CD4-positive, alpha-beta T cell treated with Interleukin-4 for 1 hour (primary cell): ENCODE results near the gene NPLOC4.
A peak's percentile ranks its signal among the peaks of the same experiment; 100 is the strongest.
"Not testable (repeated sequence)": the region's sequence is repeated elsewhere in the genome, so short reads cannot be mapped to it uniquely, and the experiment has no call there.

Source experiments
- DNase-seq, 2 donors: peaks; one replicate each; pipeline ENCODE4 v3.0.0-alpha.2; 2020 to 2022

The NPLOC4 gene

GRCh38 chr17:81630274-81630673 lies 6.6 kb downstream of the NPLOC4 start:
- no peak for DNase-seq

GRCh38 chr17:81621494-81622130 lies 15.3 kb downstream of the NPLOC4 start:
- no peak for DNase-seq

GRCh38 chr17:81618307-81618706 lies 18.6 kb downstream of the NPLOC4 start:
- DNase-seq = not testable (repeated sequence)

- DNase-seq = no peak
Observed at GRCh38 chr17:81616877-81617276, 20.0 kb downstream of the NPLOC4 start.

GRCh38 chr17:81615401-81615930 lies 21.4 kb downstream of the NPLOC4 start:
- DNase-seq = no peak

DNA sequence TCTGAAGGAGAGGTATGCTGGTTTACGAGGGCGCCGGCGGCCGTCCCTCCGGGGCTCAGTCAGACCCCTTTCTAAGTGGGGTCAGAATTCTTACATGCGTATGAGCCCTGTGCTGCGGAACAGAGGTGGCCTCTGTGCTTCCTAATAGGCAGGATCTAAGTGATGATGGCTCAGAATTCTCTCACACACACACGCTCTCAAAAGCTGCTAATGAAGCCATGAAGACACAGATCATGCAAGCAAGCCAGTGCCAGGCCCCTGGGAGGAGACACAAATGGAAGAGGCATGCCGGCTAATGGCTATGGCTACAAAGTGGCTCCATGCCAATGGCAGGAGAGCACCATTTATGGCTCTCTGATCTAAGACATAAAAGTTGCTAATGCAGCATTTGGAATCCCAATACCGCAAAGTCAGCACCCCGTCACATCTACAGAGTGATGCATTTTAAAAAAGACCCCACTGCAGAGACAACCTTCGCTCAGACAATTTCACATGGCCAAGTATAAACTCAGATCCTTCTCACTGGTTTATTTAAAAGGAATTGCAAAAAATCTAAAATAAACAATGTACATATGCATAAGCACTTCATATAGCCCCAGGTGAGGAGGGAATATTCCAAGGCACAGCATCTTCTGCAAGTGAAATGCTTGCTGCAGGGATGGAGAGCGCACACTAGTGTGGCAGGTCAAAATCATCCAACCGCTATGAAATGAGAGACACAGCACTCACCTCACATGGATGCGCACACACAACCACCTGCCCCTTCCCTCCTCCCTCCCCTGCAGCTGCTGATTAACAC lies 24.5 kb downstream of the NPLOC4 start:
- no peak for DNase-seq

DNA sequence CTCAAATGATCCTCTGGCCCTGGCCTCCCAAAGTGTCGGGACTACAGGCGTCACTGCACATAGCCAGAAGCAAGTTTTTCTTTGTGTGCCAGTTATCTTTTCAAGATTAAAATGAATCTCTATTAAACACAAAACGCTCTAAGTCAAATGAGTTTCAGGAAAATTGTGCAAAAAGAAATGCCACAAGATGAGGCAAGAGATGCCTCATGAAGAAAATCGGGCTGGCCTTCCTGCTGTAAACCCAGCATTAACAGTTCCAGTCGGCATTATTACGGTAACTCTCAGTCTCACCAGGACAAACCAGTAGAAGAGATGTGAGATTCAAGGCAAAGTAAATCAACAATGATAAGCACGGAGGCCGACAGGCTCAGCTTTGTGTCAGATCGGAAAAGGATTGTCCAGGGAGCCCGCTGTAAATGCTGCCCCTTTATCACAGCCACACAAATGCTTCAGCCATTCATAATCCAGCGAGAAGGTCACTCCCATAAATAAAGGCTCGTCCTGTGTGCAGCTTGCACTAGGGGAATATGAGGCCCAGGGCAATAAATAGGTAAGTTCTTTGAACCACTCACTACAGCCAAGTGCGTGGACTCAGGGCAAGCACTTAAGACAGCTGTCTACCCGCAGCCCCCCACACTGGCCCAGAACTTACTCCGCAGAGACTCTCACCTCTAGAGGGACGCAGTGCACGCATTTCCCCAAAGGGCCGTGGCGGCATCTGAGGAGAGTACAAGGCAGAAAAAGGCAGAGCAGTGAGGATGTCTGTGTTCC lies 27.2 kb downstream of the NPLOC4 start:
- no peak for DNase-seq

- DNase-seq = no peak
Observed at GRCh38 chr17:81608605-81609004, 28.3 kb downstream of the NPLOC4 start.

DNA sequence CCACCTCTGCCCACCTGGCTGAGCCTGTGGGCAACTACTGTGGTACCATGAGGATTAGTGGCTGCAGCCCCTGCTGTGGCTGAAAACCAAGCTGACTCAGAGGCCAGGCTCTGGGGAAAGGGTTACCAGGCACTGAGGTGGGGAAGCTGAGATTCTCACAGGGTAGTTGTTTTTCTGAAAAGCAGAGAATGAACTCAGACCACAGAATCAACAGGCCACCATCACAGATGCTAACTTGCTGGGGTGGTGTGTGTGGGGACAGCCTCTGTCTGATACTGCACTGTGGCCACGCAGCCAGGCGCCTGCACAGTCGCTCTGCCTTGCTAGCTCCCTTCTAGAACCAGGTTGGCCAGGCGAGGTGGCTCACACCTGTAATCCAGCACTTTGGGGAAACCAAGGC lies 28.8 kb downstream of the NPLOC4 start:
- no peak for DNase-seq

- DNase-seq = no peak
Observed at GRCh38 chr17:81607431-81607830, 29.5 kb downstream of the NPLOC4 start.

DNA sequence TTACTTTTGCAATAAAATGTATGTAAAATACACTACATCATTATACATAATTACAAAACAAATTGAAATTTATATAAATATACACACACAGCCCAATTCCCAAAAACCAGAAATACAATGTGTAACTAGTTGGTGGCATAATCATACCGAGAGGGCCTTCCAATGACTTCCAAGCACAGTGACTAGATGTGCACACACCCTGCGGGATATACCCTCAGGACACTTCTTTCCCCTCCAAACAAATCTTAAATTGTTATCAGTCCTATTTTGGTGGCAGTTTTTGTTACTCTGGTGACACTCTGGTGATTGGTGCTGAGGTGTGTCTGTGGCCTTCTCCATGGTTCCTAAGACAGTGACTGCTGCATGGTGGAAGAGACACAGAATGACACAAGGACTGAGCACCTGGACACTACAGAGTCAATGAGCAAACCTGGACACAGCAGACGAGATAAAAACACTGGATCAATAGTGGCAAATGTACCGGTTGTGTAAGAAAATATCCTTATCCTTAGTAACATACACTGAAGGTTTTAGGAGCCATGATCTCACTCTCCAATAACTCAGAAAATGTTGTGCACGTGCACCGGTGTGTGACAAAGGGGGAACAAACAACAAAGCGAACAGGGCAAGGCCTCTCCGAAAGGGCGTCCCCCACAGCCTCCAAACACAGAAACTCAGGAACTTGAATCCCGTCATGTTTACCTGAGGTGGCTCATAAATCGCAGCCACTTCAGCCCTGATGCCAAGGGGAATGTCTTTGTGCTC lies 32.9 kb downstream of the NPLOC4 start:
- DNase-seq = no peak

DNA sequence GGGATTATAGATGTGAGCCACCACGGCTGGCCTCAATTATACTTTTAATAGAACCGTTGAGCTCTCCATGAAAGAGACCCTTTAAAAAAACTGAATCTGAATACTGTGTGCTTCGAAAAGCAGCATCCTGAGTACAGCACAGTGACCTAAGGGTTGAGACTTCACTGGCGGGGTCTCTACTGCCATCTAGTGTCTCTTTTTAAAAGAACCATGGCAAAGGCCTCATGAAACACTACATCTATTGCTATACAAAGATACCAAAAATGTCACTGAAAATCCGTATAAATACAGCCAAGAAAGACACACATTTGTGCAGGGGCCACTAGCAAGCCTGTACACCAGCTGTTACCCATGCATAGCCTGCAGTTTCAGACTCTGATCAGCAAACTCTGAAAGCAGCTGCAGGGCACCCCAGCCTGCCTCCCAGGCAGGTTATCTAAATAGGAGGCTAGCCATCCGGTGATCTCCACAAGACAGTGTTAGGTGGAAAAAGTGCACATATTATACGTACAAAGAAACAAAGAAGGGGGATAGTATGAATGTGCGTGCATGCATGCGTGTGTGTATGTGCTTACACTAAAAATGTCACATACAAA lies 35.3 kb downstream of the NPLOC4 start:
- peak; percentile 57 to 75 for DNase-seq

GRCh38 chr17:81599719-81600486 lies 37.0 kb downstream of the NPLOC4 start:
- DNase-seq = no peak

DNA sequence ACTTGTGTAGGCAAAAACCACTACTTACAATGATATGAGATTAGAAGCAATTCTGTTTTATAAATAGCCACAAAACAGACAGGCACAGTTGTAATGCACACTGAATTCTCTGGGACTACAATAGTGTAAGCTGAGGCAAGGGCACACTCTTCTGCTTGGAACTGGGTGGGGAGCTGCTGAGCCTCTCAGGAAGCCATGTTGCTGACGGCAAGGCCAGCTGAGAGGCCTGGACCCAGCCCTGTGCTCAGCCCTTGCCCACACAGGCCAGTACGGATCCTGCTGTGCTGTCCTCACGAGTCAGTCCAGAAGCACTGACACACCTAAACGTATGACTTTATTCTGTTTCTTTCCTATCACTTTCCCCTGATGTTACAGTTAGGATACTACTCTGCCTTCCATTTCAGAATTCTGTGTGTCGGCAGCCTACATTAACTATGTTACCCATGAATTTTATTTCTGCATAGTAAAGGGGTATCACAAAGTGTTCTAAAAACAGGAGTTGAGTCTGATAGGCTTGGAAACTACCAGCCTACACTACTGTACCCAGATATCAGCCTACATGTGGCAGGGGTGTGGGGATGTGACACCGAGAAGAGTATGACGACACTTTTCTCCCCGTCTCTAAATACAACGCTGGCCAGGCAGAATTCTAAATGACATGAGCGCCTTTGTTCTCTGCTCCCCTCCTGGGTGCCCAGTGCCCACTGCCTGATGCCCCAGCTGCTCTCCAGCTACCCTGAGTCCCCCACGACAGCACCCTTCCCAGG lies 43.6 kb downstream of the NPLOC4 start:
- no peak for DNase-seq

DNA sequence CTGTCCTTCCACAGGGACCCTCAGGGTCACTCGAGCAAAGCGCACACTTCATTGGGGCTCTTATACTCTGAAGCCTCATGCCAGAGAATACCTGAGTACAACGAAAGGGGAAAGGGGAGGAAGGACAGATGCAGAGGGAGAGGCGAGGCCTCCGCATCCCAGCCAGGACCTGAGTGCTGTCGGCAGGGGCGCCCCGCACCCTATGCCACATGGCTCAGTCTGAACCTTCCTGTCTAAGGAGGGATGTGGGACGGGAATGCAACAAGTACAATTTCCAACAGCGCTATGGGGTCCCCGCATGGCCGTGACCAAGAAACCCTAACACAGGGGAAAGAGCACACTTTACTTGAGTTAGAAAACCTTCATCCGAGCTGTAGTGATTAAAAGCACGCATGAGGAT lies 44.9 kb downstream of the NPLOC4 start:
- no peak for DNase-seq

GRCh38 chr17:81590121-81590520 lies 46.8 kb downstream of the NPLOC4 start:
- DNase-seq = no peak

DNA sequence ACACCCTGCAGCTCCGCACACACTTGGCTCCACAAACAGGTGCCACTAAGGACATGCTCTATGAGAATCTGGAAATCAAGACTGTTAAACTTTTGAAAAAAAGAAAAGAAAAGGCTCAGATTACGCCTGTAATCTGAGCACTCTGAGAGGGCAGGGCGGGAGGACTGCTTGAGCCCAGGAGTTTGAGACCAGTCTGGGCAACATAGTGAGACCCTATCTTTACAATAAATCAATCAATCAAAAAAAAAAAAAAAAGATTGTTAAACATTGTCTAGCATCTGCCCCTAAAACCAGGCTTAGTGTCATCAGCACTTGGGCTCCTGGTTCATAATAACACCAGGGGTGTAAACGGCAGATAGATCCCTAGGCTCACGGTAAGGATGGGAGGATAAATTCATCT lies 47.3 kb downstream of the NPLOC4 start:
- DNase-seq = no peak

- DNase-seq = no peak
Observed at GRCh38 chr17:81586096-81586495, 50.8 kb downstream of the NPLOC4 start.

DNA sequence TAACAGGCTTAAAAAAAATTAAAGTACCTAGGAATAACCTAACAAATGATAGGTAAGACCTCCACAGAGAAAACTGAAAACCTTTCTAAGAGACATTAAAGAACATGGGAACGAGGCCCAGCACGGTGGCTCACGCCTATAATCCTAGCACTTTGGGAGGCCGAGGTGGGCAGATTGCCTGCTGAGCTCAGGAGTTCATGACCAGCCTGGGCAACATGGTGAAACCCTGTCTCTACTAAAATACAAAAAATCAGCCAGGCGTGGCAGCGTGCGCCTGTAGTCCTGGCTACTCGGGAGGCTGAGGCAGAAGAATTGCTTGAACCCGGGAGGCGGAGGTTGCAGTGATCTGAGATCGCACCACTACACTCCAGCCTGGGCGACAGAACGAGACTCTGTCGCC lies 52.1 kb downstream of the NPLOC4 start:
- DNase-seq = not testable (repeated sequence)

DNA sequence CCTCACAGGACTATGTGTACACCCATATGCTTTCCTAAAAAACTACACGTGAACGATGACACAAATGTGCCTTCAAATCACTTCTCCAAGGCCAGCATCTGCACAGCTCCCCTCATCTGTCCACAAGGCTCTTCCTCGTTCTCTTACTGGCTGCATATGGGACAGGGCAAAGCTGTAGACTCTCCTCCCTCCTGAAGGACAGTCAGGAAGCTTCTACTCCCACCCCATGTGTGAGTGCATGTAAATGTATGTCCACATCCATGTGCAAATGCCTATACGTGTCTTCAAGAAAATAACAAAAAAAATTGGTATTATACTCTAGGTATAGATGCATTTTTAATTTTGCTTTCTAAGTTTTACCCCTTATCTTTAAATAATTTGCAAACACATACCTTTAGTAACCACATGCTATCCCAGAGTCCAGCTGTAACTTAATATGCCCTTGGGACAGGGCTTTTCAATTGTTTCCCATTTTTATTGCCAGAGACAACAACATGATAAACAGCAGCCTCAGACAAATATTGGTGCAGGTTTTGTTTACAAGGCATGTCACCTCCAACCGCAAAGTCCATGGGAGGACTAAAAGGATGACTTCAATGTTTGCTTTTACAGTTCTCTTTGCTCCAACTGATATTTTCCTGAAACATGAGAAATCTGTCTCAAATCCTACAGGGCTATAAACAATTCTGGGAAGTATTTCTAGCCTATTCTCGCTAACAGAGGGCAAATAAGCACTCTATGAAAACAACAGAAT lies 53.1 kb downstream of the NPLOC4 start:
- DNase-seq = no peak
